Activated CD4-positive, alpha-beta T cell treated with anti-CD3 and anti-CD28 coated beads, Interleukin-2, amount 50 U/mL, for 48 hours (primary cell): Measurements from ENCODE around the gene STEAP1B.
"Not testable (repeated sequence)": the region's sequence is repeated elsewhere in the genome, so short reads cannot be mapped to it uniquely, and the experiment has no call there.

Experiments
- DNase-seq, 2 experiments: peaks; one replicate each; pipeline ENCODE4 v3.0.0-alpha.2; 2020

Gene STEAP1B

GRCh38 chr7:22499888-22500689, at the start of gene STEAP1B:
TSS of gene STEAP1B (minus strand) at chr7:22500188. CDS start at chr7:22494855, 5,333 bp downstream.
- peak; percentile 90 to 91 for DNase-seq

- no peak for DNase-seq
These were observed 49.1 kb upstream of the STEAP1B start for GRCh38 chr7:22549051-22549450.

- no peak for DNase-seq
These were observed 48.3 kb upstream of the STEAP1B start for GRCh38 chr7:22548313-22548712.

GRCh38 chr7:22546769-22547168, 46.8 kb upstream of the STEAP1B start:
- no peak for DNase-seq

GRCh38 chr7:22545529-22545928, 45.5 kb upstream of the STEAP1B start:
- DNase-seq, result no peak

GRCh38 chr7:22544245-22544644, 44.3 kb upstream of the STEAP1B start:
- DNase-seq, result no peak

GRCh38 chr7:22543169-22543568, 43.2 kb upstream of the STEAP1B start:
- DNase-seq, result no peak

GRCh38 chr7:22542669-22543068, 42.7 kb upstream of the STEAP1B start:
- no peak for DNase-seq

- DNase-seq, result no peak
These were observed 42.3 kb upstream of the STEAP1B start for GRCh38 chr7:22542254-22542653.

GRCh38 chr7:22541789-22542188, 41.8 kb upstream of the STEAP1B start:
- no peak for DNase-seq

GRCh38 chr7:22528537-22528936, 28.5 kb upstream of the STEAP1B start:
- DNase-seq, result not testable (repeated sequence)

GRCh38 chr7:22524353-22524947, 24.5 kb upstream of the STEAP1B start:
- DNase-seq, result not testable (repeated sequence)

GRCh38 chr7:22523478-22524352, 23.7 kb upstream of the STEAP1B start:
- DNase-seq, result not testable (repeated sequence)

- not testable (repeated sequence) for DNase-seq
These were observed 19.6 kb upstream of the STEAP1B start for GRCh38 chr7:22519560-22519959.

- DNase-seq, result not testable (repeated sequence)
These were observed 17.0 kb upstream of the STEAP1B start for GRCh38 chr7:22516950-22517349.

- DNase-seq, result not testable (repeated sequence)
These were observed 15.0 kb upstream of the STEAP1B start for GRCh38 chr7:22514963-22515362.

GRCh38 chr7:22507320-22507719, 7.3 kb upstream of the STEAP1B start:
- DNase-seq, result not testable (repeated sequence)

GRCh38 chr7:22506316-22507020, 6.5 kb upstream of the STEAP1B start:
- not testable (repeated sequence) for DNase-seq

- not testable (repeated sequence) for DNase-seq
These were observed 4.5 kb upstream of the STEAP1B start for GRCh38 chr7:22504519-22504918.

GRCh38 chr7:22502104-22502503, 2.1 kb upstream of the STEAP1B start:
- DNase-seq, result not testable (repeated sequence)

- DNase-seq, result not testable (repeated sequence)
These were observed 1.3 kb upstream of the STEAP1B start for GRCh38 chr7:22501336-22501735.

GRCh38 chr7:22499044-22499443, 944 bp downstream of the STEAP1B start:
- DNase-seq, result no peak

GRCh38 chr7:22496912-22497311, 3.1 kb downstream of the STEAP1B start:
- not testable (repeated sequence) for DNase-seq
